ENCODE results near the gene B4GALNT3.

The B4GALNT3 gene

DNA sequence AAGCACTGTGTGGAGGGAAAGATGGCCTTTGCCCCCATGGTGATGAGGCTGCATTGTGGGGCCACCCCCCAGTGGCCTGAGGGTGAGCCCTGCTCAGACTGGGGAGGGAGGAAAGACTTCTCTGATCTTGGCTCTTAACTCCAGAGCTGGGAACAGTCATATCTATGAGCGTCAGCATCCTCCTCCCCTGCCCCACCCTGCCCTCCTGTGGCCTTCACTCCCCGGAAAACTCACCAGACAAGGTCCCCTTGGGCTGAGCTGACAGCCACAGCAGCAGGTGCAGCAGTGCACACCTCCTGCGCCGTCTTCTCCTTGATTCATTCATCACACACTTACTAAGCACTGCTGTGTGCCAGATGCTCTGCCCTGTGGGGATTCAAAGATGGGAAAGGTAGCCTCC, 98.8 kb downstream of the B4GALNT3 start:
- FAIRE-seq: no peak
- no peak for DNase-seq (ENCODE audit: insufficient read length, low spot score)
- no peak for TF ChIP-seq CTCF (IDR thresholded peaks at IDR 0.05; ENCODE audit: insufficient read depth, missing control alignments)

DNA sequence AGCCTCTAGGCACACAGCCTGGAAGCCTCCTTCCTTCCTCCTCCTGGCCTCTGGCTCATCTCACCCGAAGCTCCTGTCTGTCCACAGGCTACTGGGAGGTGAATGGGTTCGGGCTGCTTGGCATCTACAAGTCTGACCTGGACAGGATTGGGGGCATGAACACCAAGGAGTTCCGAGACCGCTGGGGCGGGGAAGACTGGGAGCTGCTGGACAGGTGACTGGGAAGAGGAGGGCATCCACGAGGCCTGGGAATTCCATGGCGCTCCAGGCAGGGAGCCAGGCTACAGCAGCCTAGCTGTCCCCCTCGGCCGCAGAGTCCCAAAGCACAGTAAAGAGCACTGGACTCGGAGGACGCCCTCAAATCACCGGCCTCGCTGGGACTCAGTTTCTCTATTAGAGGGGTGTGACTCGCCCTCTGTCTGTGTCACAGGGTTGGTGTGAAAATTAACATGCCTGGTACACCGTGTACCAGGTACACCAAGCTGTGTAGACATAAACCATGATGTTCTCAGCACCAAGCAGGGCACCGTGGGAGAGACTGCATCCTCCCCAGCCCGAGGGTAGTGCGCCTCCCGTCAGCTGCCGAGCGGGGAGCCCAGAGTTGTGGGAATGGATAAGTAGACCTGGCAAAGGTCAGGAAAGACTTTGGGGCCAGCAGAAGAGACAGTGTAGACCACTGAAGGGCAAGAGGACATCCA, 99.6 kb downstream of the B4GALNT3 start:
- DNase-seq (ENCODE audit: insufficient read length, low spot score): no peak
- FAIRE-seq: no peak
- no peak for TF ChIP-seq CTCF (IDR thresholded peaks at IDR 0.05; ENCODE audit: insufficient read depth, missing control alignments)

DNA sequence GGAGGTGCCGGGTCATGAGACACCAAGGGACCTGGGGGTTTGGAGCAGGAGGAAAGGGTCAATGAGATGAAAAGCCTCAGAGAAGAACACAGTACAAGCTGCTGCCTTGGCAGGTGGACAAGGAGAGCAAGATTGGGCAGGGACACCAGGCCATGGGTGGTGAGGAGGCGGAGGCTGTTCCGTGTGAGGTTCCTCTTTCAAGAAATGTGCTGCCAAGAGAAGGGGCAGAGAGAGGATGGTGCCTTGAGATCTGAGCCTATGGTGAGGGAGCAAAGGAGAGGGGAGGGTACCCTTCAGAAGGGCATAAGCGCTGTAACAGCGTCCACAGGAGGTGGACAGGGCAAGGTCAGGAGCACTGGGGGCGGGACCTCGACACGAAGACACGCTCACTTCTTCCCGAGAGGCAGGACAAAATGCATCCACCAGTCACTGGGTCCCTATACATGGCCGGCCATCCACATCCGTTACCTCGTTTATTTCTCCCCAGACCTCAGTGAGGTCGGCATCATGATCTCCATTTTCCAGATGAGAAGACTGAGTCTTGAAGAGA, 100.2 kb downstream of the B4GALNT3 start:
- no peak for FAIRE-seq

GRCh38 chr12:560691-561390, 101.1 kb downstream of the B4GALNT3 start:
- FAIRE-seq (no peak), DNase-seq (ENCODE audit: insufficient read length, low spot score) (no peak)
- no peak for TF ChIP-seq CTCF (IDR thresholded peaks at IDR 0.05; ENCODE audit: insufficient read depth, missing control alignments)

More for the DNA sequence above, 100.2 kb downstream of the B4GALNT3 start:
- TF ChIP-seq CTCF (IDR thresholded peaks at IDR 0.05; ENCODE audit: insufficient read depth, missing control alignments): no peak
- DNase-seq (ENCODE audit: insufficient read length, low spot score): no peak

DNA sequence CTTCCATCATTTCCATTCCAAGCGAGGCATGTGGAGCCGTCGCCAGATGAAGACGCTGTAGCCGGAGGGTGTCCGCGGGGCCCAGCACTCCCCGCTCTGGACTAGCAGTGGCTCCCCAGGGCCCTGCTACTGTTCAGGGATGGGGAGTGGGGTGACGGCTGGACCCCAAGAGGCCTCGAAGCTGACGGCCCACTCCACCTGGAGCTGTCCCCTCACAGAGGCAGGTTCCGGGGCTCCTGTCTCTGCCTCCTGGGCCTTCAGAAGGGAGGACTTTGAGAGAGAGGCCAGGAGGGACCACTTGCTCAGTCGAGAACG, 101.6 kb downstream of the B4GALNT3 start:
- DNase-seq (ENCODE audit: insufficient read length, low spot score): no peak
- TF ChIP-seq CTCF (IDR thresholded peaks at IDR 0.05; ENCODE audit: insufficient read depth, missing control alignments): no peak
- FAIRE-seq: no peak

GRCh38 chr12:561908-562593, 102.3 kb downstream of the B4GALNT3 start:
- no peak for TF ChIP-seq CTCF (IDR thresholded peaks at IDR 0.05; ENCODE audit: insufficient read depth, missing control alignments)
- FAIRE-seq (no peak), DNase-seq (ENCODE audit: insufficient read length, low spot score) (no peak)

Data from D721Med (cell line).